ENCODE measurements around the gene HLA-E. TPM values are rescaled to one million over a fixed set of nuclear protein-coding genes. Genes with fewer than 3 reads are reported as not detected.
"Not testable (repeated sequence)": the region's sequence is repeated elsewhere in the genome, so short reads cannot be mapped to it uniquely, and the experiment has no call there.

The HLA-E gene
- total RNA-seq, 1 donor from 2014 or later, result 1,079 TPM

- not testable (repeated sequence) for H3K27ac ChIP-seq, H3K36me3 ChIP-seq, H3K9me3 ChIP-seq
- intact Hi-C loops (cut with DNase I), result loop anchor here (10.0 kb wide), 1 partner anchor 63 kb away; no protein-coding TSS in a partner anchor
- ATAC-seq, result peak; percentile 93 to 94
- Histone ChIP-seq H3K27me3 (ENCODE audit: low read depth) (peaks cover 52% of the 10 kb centered on the region), H3K4me3 (peak overlapping the region; percentile 14), H3K4me1 (peaks cover 12% of the 10 kb centered on the region)
- TF ChIP-seq CTCF (IDR thresholded peaks at IDR 0.05), result peak; percentile 73
- DNase-seq, result peak; percentile 88
These were observed 7.2 kb upstream of the HLA-E start for GRCh38 chr6:30481965-30482644.

GRCh38 chr6:30483677-30484279, 5.5 kb upstream of the HLA-E start:
- Histone ChIP-seq H3K27ac (no peak overlapping the region), H3K4me1 (peaks cover 12% of the 10 kb centered on the region), H3K9me3 (no peaks in the 10 kb centered on the region), H3K27me3 (ENCODE audit: low read depth) (peaks cover 36% of the 10 kb centered on the region), H3K36me3 (no peaks in the 10 kb centered on the region), H3K4me3 (no peak overlapping the region)
- intact Hi-C loops (cut with DNase I), result loop anchor here (10.0 kb wide), 1 partner anchor 61 kb away; no protein-coding TSS in a partner anchor
- TF ChIP-seq CTCF (IDR thresholded peaks at IDR 0.05), result peak; percentile 64
- no peak for DNase-seq
- peak; percentile 22 to 64 for ATAC-seq

- intact Hi-C loops (cut with DNase I), result loop anchor here (10.0 kb wide), 1 partner anchor 60 kb away; no protein-coding TSS in a partner anchor
- no peak overlapping the region for H3K4me3 ChIP-seq
- ATAC-seq, result no peak
- TF ChIP-seq CTCF (IDR thresholded peaks at IDR 0.05), result no peak
- peaks cover 14% of the 10 kb centered on the region for H3K4me1 ChIP-seq
- peaks cover 21% of the 10 kb centered on the region for H3K27me3 ChIP-seq (ENCODE audit: low read depth)
- DNase-seq, result no peak
- H3K9me3 ChIP-seq, result no peaks in the 10 kb centered on the region
- no peak overlapping the region for H3K27ac ChIP-seq
- H3K36me3 ChIP-seq, result peaks cover 1% of the 10 kb centered on the region
These were observed 4.1 kb upstream of the HLA-E start for GRCh38 chr6:30485236-30485635.

- no peak for TF ChIP-seq CTCF (IDR thresholded peaks at IDR 0.05)
- Histone ChIP-seq H3K27ac (no peak overlapping the region), H3K9me3 (no peaks in the 10 kb centered on the region), H3K27me3 (ENCODE audit: low read depth) (no peaks in the 10 kb centered on the region), H3K36me3 (peaks cover 28% of the 10 kb centered on the region), H3K4me1 (peaks cover 29% of the 10 kb centered on the region), H3K4me3 (no peak overlapping the region)
- DNase-seq, result no peak
- no peak for ATAC-seq
- intact Hi-C loops (cut with DNase I), result loop anchor here (10.0 kb wide), 1 partner anchor 57 kb away; no protein-coding TSS in a partner anchor
These were observed 1.4 kb upstream of the HLA-E start for GRCh38 chr6:30487926-30488325.

DNA sequence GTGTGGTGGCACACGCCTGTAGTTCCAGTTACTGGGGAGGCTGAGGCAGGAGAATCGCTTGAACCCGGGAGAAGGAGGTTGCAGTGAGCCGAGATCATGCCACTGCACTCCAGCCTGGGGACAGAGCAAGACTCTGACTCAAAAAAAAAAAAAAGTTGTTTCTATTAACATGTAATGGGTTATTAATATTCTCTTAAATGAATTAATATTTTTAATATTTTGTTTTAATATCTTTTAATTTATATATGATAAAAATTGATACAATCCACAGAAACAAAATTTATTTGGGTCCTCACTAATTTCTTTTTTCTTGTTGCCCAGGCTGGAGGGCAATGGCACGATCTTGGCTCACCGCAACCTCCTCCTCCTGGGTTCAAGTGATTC, 620 bp upstream of the HLA-E start:
- Histone ChIP-seq H3K4me1 (peaks cover 36% of the 10 kb centered on the region), H3K27ac (peak overlapping the region; percentile 98), H3K4me3 (peak overlapping the region; percentile 93), H3K36me3 (peaks cover 36% of the 10 kb centered on the region)
- ATAC-seq; DNase-seq; H3K9me3 ChIP-seq; H3K27me3 ChIP-seq (ENCODE audit: low read depth): not testable (repeated sequence)
- intact Hi-C loops (cut with DNase I), result loop anchor here (10.0 kb wide), 1 partner anchor 56 kb away; no protein-coding TSS in a partner anchor
